ENCODE results near the gene DCHS1.

Gene DCHS1

DNA sequence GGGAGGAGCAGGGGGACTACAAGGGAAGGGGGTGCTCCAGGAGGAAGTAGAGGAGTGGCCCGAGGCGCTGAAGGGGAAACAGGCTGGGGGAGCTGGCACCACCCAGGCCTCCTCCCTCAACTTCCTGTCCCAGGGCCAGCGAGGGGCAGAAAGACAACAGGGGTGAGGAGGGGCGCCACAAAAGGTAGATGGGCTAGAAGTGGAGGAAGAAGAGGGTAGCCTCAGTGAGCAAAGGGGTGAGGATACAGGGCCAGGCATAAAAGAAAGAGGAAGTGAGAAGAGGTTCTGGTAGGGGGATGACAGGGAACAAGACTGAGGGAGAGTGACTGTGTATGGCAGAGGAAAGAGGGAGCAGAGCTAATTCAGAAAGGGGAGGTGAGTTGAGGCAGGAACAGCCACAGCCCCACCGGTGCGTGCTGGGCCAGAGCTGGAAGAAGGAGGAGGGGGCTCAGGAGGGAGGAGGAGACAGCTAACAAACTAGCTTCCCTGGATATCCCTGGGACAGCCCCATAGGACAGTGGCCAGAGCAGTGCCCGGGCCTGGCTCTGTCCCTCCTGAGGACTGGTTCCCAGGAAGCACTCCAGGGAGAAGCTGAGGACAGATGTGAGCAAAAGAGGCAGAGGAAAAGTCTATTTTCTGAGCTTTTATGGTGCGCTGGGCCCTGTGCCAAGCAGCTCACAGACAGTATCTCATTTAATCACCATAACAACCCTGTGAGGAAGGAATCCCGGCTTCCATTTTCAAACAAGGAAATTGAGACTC lies 8.5 kb downstream of the DCHS1 start:
- no peak for DNase-seq

- no peak for DNase-seq
Measured at GRCh38 chr11:6646576-6646917, 9.1 kb downstream of the DCHS1 start.

GRCh38 chr11:6646071-6646470 lies 9.5 kb downstream of the DCHS1 start:
- DNase-seq = no peak

DNA sequence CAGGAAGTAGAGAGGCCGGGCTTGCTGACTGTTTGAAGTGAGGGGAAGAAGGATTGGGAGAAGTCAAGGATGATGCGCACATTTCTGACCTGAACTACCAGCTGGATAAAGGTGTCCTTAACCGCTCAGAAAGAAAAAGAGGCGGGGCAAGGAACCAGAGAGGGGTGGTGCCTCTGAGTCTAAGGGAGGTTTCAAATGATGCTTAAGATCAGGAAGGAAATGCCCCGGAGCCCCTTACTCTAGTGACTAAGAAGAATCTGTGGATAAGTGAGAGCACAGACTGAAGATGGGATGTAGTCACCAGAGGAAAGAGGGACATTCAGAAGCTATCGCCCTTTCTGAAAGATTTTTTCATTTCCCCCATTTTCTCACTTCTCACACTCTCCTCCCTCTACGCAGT lies 12.7 kb downstream of the DCHS1 start:
- no peak for DNase-seq

DNA sequence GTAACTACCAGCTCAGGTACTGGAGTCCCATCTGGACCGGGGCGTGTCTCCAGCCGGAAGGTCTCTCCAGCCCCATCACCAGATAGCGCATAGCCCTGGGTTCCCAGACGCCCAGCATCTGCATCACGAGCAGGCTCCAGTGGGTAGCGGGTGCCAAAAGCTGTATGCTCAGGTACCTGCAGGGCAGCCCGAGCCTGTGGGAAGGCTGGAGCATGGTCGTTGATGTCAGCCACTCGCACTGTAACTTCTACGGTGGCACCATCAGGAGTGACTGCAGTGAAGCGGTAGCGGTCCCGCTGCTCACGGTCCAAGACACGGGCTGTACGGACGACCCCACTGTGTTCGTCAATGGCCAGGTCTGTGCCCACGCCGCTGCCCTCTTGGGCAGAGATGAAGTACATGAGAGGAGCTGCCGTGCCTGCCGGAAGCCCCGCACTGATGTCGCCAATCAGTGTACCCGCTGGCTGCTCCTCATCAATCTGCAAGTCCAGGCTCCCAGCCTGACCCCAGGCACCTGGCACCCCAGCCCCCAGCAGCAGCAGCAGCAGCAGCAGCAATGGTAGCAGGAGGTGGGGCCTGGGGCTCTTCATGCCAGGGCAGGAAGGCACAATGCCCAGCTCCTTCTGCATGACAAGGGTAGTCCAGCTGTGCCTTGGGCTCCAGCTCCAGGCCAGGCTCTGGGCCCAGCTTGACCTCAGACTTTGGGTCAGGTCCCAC lies 14.5 kb downstream of the DCHS1 start:
- DNase-seq = no peak

- no peak for DNase-seq
Measured at GRCh38 chr11:6640036-6640984, 15.3 kb downstream of the DCHS1 start.

DNA sequence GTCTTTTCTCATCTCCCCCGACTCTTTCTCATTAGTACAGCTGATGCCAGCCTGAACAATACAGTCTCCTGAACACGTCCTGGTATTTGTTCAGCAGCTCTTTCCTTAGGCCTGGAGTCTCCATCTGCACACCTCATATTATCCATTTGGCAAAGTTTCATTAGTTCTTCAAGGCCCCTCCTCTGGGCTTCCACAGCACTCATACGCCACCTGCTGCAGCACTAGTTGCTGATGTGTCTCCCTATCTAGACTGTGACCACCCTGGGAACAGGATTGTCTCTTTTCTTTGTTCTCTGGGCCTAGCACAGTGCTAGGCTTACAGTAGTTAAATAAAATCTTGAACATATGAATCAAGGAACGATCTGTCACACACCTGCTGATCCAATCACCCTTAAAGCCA lies 17.2 kb downstream of the DCHS1 start:
- DNase-seq = no peak

DNA sequence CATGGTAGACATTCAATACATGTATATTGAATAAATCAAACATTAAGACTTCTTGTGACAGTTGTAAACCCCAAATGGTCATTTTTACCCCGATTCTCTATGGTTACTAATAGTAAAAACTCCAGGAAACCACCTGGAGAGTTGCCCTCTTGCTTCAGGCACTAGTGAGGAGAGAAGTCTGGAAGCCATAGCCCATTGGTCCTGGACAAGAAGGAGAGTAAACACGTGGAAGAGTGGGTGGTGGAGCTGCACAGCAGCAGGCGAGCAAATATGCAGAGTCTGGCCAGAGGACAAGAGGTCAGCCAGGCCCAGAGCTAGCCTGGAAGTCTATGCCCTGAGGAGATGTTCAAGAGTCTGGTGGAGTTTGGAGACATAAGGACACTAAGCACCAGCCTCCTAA lies 17.7 kb downstream of the DCHS1 start:
- DNase-seq = no peak

- DNase-seq = no peak
Measured at GRCh38 chr11:6636480-6636879, 19.1 kb downstream of the DCHS1 start.

DNA sequence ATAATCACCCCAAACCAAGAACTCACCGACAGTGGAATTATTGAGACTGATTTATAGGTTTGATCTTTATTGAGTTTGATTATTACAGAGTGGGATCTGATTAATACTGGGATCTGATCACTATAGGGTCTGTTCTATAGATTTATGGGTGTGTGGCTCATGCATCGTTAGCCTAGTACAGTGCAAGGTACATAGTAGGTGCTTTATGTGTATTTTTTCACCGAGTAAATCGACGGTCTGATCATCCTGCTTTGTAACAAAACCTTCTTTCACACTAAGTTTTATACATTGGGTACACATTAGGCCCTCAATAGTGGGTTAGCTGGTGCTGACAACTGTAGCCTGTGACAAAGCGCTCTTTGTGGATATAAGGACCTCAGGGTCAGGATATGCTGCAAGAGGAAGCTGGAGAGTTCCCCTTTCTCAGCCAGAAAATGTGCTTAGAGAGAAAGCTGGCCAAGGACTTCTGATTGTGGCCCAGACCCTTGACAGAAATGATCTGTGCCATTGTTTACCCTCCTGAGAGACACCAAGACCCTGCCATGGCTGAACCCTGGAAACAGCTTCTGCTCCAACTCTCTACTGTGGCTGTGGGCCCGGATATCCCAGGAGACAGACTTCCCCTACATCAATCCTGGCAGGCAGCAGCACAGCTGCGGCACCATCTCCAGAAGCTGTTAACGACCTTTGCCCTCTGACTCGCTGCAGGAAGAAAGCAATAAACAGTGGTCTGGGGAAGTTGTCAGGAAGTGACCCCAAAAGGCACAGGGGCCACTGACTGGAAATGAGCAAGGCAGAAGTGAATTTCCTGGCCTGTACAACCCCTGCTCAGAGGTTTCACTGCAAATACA lies 20.3 kb downstream of the DCHS1 start:
- no peak for DNase-seq

- DNase-seq = no peak
Measured at GRCh38 chr11:6634534-6634933, 21.1 kb downstream of the DCHS1 start.

- no peak for DNase-seq
Measured at GRCh38 chr11:6633422-6634408, 21.9 kb downstream of the DCHS1 start.

GRCh38 chr11:6632116-6633073 lies 23.2 kb downstream of the DCHS1 start:
- DNase-seq = no peak

DNA sequence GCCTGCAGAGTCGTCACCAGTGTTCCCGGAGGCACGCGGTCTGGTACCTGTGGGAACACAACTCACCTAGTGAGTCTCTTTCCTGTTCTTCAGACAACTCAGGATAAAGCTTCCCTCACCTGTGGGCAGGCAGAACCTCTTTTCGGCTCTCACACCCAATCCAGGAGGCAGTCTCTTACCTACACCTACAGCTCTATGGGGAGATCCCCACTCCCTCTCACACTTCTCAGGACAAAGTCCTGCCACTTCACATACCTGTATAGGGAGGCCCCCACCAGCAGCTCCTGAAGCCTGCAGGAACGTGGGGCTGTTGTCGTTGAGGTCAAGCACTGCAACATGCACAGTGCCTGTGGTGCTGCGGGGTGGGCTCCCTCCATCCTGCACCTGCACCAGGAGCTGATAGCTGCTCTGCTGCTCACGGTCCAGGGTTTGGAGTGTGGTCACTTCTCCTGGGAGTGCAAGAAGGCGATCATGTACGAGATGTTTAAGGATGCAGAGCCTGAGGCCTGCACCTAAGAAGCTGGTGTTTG lies 24.2 kb downstream of the DCHS1 start:
- no peak for DNase-seq

GRCh38 chr11:6630632-6631291 lies 24.8 kb downstream of the DCHS1 start:
- DNase-seq = no peak

DNA sequence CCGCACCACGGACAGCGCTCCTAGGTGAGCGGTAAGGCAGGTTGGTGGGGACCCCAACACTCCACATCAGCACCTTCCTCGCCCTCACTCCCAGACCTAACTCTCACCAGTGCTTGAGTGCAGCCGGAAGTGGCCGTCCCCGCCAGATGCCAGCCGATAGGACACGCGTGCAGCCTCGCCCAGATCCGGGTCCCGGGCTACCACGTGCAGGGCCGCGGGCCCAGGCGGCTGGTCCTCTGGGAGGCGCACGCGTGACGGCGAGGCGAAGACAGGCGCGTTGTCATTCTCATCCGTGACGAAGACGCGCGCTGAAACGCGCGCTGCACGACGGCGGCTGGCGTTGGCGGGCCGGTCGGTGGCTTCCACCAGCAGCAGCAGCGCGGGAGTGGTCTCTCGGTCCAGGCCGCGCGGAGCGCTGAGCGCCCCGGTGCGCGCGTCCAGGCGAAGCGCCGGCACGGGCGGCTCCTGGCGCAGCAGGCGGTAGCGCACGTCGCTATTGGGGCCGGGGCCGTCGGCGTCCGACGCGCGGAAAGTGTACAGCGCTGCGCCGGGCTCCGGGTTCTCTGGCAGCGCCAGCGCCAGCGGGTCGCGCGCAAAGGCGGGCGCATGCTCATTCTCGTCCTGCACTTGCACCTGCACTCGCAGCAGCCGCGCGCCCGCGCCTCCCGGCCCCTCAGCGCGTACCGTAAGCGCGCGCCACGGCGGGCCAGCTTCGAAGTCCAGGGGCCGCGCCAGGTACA lies 25.5 kb downstream of the DCHS1 start:
- no peak for DNase-seq

- DNase-seq = no peak
Measured at GRCh38 chr11:6629573-6629891, 26.1 kb downstream of the DCHS1 start.

- no peak for DNase-seq
Measured at GRCh38 chr11:6628526-6628925, 27.1 kb downstream of the DCHS1 start.

GRCh38 chr11:6627762-6628241 lies 27.8 kb downstream of the DCHS1 start:
- no peak for DNase-seq

All from NCI-H82 (cell line).